Loucy (cell line): ENCODE measurements around the gene PSMD12.
A peak's percentile ranks its signal among the peaks of the same experiment; 100 is the strongest.

Experiments
- H2AFZ ChIP-seq: fragments of 200-600 bp; sonication (generic); 2 replicates; pipeline ENCODE4 v1.6.0; 2016; ENCODE audit warnings: antibody characterized with exemption, mild to moderate bottlenecking, low read length, moderate library complexity
- H3F3A ChIP-seq: fragments of 200-600 bp; 2 replicates; pipeline ENCODE4 v1.6.0; 2016; ENCODE audit warnings: antibody characterized with exemption, low read depth, mild to moderate bottlenecking
- H3K27me3 ChIP-seq: fragments of 200-600 bp; sonication (generic); 2 replicates; pipeline ENCODE4 v1.6.1; 2014; ENCODE audit warnings: low read length, mild to moderate bottlenecking; ENCODE audit not compliant: insufficient read depth, poor library complexity, severe bottlenecking
- H3K36me3 ChIP-seq: fragments of 200-600 bp; sonication (generic); 2 replicates; pipeline ENCODE4 v1.6.1; 2016; ENCODE audit warnings: low read length; ENCODE audit not compliant: insufficient read depth
- H3K4me1 ChIP-seq: fragments of 200-600 bp; sonication (generic); 2 replicates; pipeline ENCODE4 v1.5.1; 2014; ENCODE audit warnings: low read length, mild to moderate bottlenecking; ENCODE audit not compliant: insufficient read depth, poor library complexity, severe bottlenecking
- H3K4me2 ChIP-seq: fragments of 200-600 bp; sonication (generic); 2 replicates; pipeline ENCODE4 v1.6.0; 2014; ENCODE audit warnings: antibody characterized with exemption, low read length, low read depth, mild to moderate bottlenecking; ENCODE audit not compliant: poor library complexity, severe bottlenecking
- H3K4me3 ChIP-seq: fragments of 200-600 bp; sonication (generic); 2 replicates; pipeline ENCODE4 v1.5.1; 2014; ENCODE audit warnings: low read length, mild to moderate bottlenecking, mixed read lengths; ENCODE audit not compliant: poor library complexity, severe bottlenecking
- H3K79me2 ChIP-seq: fragments of 200-600 bp; sonication (generic); 2 replicates; pipeline ENCODE4 v1.6.1; 2014; ENCODE audit warnings: low read length; ENCODE audit not compliant: insufficient read depth
- H3K9ac ChIP-seq: fragments of 200-600 bp; sonication (generic); 2 replicates; pipeline ENCODE4 v1.6.0; 2014; ENCODE audit warnings: mild to moderate bottlenecking, low read depth, low read length, moderate library complexity; ENCODE audit not compliant: poor library complexity, severe bottlenecking
- H3K9me2 ChIP-seq: fragments of 200-600 bp; sonication (generic); replicated peaks from 2 replicates; pipeline ENCODE4 v1.6.1; 2016; ENCODE audit warnings: low read depth, low read length, mixed read lengths
- H3K9me3 ChIP-seq: fragments of 200-600 bp; sonication (generic); 2 replicates; pipeline ENCODE4 v1.6.1; 2014; ENCODE audit warnings: mild to moderate bottlenecking, antibody characterized with exemption, low read length, low read depth; ENCODE audit not compliant: insufficient read depth
- H4K20me1 ChIP-seq: fragments of 200-600 bp; sonication (generic); 2 replicates; pipeline ENCODE4 v1.6.0; 2014; ENCODE audit warnings: antibody characterized with exemption, low read length, mild to moderate bottlenecking; ENCODE audit not compliant: insufficient read depth, poor library complexity, severe bottlenecking
- EZH2phosphoT487 ChIP-seq: fragments of 200-600 bp; IDR thresholded peaks from 2 replicates; pipeline ENCODE4 v1.6.1; 2018; ENCODE audit warnings: antibody characterized with exemption, mild to moderate bottlenecking, moderate library complexity, borderline replicate concordance
- TF ChIP-seq, protein P1 (sequence below): fragments of 200-600 bp; sonication (generic); conservative IDR thresholded peaks from 2 replicates; pipeline ENCODE4 v1.5.1; 2014; ENCODE audit warnings: mild to moderate bottlenecking, antibody characterized with exemption, low read length

The PSMD12 gene

DNA sequence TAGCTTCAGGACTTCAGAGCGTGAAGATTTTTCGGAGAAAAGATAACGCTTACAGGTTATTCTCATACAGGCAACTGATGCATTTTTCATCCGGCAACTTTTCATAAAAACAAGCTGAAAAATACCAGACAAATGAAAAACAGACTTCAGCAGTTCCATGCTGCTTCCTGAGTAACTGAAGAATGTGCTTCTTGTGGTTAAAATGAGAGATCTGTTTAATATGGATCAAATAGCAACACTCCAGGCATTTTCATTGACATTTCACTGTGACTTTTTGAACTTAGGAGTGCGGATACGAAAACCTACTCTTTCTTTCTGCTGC is 10.0 kb upstream of the PSMD12 start:
- Histone ChIP-seq H3K9me3 (no peaks in the 10 kb centered on the region), H3K9ac (peak overlapping the region; percentile 89), H3K4me1 (peaks cover 26% of the 10 kb centered on the region)

DNA sequence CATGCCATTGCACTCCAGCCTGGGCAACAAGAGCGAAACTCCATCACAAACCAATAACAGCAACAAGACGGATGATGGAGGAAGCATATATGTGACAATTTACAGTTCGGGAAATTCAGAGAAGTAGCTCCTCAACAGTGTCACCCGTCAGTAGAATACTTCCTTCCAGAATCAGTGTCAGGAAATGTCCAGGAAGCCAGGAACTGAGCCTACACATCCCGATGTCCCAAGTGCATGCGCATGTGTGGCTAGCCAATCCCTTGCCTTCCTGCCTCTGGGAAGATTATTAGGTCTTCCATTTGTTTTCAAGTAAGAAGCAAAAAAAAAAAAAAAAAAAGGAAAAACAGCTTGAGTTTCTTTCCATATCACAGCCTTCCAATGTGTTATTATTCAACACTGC is 9.3 kb upstream of the PSMD12 start:
- no peaks in the 10 kb centered on the region for H3K79me2 ChIP-seq
- peak overlapping the region; percentile 78 for H3K4me3 ChIP-seq
- H4K20me1 ChIP-seq, result no peaks in the 10 kb centered on the region
- no peaks in the 10 kb centered on the region for H3K36me3 ChIP-seq
- H3K27me3 ChIP-seq, result no peaks in the 10 kb centered on the region
- H3F3A ChIP-seq, result no peaks in the 10 kb centered on the region
- no peaks in the 10 kb centered on the region for H3K9me3 ChIP-seq
- peak overlapping the region; percentile 93 for H3K4me2 ChIP-seq
- no peaks in the 10 kb centered on the region for H3K9me2 ChIP-seq
- H3K4me1 ChIP-seq, result peaks cover 26% of the 10 kb centered on the region
- no peak overlapping the region for H2AFZ ChIP-seq
- H3K9ac ChIP-seq, result no peak overlapping the region
- TF ChIP-seq, protein P1, sequence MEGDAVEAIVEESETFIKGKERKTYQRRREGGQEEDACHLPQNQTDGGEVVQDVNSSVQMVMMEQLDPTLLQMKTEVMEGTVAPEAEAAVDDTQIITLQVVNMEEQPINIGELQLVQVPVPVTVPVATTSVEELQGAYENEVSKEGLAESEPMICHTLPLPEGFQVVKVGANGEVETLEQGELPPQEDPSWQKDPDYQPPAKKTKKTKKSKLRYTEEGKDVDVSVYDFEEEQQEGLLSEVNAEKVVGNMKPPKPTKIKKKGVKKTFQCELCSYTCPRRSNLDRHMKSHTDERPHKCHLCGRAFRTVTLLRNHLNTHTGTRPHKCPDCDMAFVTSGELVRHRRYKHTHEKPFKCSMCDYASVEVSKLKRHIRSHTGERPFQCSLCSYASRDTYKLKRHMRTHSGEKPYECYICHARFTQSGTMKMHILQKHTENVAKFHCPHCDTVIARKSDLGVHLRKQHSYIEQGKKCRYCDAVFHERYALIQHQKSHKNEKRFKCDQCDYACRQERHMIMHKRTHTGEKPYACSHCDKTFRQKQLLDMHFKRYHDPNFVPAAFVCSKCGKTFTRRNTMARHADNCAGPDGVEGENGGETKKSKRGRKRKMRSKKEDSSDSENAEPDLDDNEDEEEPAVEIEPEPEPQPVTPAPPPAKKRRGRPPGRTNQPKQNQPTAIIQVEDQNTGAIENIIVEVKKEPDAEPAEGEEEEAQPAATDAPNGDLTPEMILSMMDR, result no peak
- no peak for TF ChIP-seq EZH2phosphoT487

More for the DNA sequence above, 10.0 kb upstream of the PSMD12 start:
- H3K9me2 ChIP-seq, result no peaks in the 10 kb centered on the region
- H3K79me2 ChIP-seq, result no peaks in the 10 kb centered on the region
- no peaks in the 10 kb centered on the region for H4K20me1 ChIP-seq
- peak overlapping the region; percentile 78 for H3K4me3 ChIP-seq
- H3K4me2 ChIP-seq, result peak overlapping the region; percentile 93
- peak overlapping the region; percentile 86 for H2AFZ ChIP-seq
- no peaks in the 10 kb centered on the region for H3F3A ChIP-seq
- no peaks in the 10 kb centered on the region for H3K27me3 ChIP-seq
- TF ChIP-seq EZH2phosphoT487, result no peak
- TF ChIP-seq, protein P1, result no peak
- no peaks in the 10 kb centered on the region for H3K36me3 ChIP-seq

DNA sequence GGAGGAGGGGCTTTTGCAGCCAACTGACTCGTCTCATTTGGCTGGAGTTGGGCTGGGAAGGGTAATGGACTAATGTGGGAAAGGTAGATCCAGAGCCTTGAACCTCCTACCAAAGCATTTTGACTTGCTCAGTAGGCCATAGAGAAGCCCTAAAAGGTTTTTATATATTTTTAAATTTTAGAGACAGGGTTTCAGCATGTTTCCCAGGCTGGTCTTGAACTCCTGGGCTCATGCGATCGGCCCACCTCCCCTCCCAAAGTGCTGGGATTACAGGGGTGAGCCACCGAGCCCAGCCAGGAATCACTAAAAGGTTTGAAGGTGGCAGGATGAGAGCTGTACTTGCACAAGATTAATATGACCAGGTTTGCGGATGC is 8.7 kb upstream of the PSMD12 start:
- Histone ChIP-seq H3K36me3 (no peaks in the 10 kb centered on the region), H3K79me2 (no peaks in the 10 kb centered on the region), H3K4me1 (peaks cover 26% of the 10 kb centered on the region), H4K20me1 (no peaks in the 10 kb centered on the region), H3K9me3 (no peaks in the 10 kb centered on the region), H3K4me3 (no peak overlapping the region), H2AFZ (0 out of 2 replicates have a peak overlapping the region, but pooled peaks have one; percentile 54), H3F3A (no peaks in the 10 kb centered on the region), H3K9me2 (no peaks in the 10 kb centered on the region), H3K9ac (no peak overlapping the region), H3K4me2 (peak overlapping the region; percentile 14), H3K27me3 (no peaks in the 10 kb centered on the region)
- no peak for TF ChIP-seq EZH2phosphoT487
- TF ChIP-seq, protein P1, result no peak
